PC-3 (cell line): ENCODE measurements around the gene WFDC1.

ENCODE experiments used
- CTCF ChIP-seq: fragments of 300-600 bp; sonication (generic); conservative IDR thresholded peaks from 2 replicates; pipeline ENCODE4 v1.5.1; 2017; ENCODE audit warnings: antibody characterized with exemption, low read depth, mild to moderate bottlenecking, low read length
- EZH2 ChIP-seq: fragments of 300-600 bp; sonication (generic); IDR thresholded peaks from one replicate; pipeline ENCODE4 v1.6.1; 2017; ENCODE audit warnings: antibody characterized with exemption, mild to moderate bottlenecking, low read length; ENCODE audit not compliant: unreplicated experiment

GRCh38 chr16:84369105-84369504, 74.4 kb downstream of the WFDC1 start:
- TF ChIP-seq CTCF (no peak), EZH2 (no peak)
